ENCODE measurements around the gene KRT80. TPM values are rescaled to one million over a fixed set of nuclear protein-coding genes. Genes with fewer than 3 reads are reported as not detected.

KRT80 gene
- total RNA-seq, 1 donor from 2014 or later, result not detected

DNA sequence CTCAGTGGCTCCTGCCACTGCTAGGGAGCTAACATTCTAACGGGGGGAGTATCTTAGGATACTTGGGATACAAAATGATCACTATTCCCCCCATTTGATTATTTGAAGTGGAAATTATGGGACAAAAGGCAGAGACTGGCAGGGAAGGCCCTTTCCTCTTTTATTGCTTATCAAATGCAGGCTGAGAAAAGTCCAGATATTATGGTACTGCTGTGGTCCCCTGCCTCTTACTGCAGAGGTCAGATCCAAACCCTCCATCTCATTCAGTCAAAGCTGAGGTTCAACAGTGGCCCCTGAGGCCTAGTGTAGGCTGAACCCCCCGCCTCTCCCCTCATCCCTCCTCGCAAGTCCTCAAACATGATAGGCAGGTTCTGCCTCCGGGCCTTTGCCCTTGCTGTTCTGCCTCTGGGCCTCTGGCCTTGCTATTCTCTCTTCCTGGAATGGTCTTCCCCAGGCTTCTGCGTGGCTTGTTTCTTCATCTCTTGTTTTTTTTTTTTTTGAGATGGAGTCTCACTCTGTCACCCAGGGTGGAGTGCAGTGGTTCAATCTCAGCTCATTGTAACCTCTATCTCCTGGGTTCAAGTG, 34.2 kb downstream of the KRT80 start:
- Mint-ChIP-seq H3K4me3 (no peak overlapping the region), H3K9me3 (no peaks in the 10 kb centered on the region), H3K36me3 (ENCODE audit: low read depth) (no peaks in the 10 kb centered on the region), H3K4me1 (peaks cover 3% of the 10 kb centered on the region), H3K27ac (ENCODE audit: unreplicated experiment) (no peak overlapping the region), H3K27me3 (ENCODE audit: low read depth) (no peaks in the 10 kb centered on the region)
- DNase-seq (ENCODE audit: low read depth, low spot score), result no peak
- TF ChIP-seq, protein P1, sequence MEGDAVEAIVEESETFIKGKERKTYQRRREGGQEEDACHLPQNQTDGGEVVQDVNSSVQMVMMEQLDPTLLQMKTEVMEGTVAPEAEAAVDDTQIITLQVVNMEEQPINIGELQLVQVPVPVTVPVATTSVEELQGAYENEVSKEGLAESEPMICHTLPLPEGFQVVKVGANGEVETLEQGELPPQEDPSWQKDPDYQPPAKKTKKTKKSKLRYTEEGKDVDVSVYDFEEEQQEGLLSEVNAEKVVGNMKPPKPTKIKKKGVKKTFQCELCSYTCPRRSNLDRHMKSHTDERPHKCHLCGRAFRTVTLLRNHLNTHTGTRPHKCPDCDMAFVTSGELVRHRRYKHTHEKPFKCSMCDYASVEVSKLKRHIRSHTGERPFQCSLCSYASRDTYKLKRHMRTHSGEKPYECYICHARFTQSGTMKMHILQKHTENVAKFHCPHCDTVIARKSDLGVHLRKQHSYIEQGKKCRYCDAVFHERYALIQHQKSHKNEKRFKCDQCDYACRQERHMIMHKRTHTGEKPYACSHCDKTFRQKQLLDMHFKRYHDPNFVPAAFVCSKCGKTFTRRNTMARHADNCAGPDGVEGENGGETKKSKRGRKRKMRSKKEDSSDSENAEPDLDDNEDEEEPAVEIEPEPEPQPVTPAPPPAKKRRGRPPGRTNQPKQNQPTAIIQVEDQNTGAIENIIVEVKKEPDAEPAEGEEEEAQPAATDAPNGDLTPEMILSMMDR (conservative IDR thresholded peaks at IDR 0.05), result no peak

DNA sequence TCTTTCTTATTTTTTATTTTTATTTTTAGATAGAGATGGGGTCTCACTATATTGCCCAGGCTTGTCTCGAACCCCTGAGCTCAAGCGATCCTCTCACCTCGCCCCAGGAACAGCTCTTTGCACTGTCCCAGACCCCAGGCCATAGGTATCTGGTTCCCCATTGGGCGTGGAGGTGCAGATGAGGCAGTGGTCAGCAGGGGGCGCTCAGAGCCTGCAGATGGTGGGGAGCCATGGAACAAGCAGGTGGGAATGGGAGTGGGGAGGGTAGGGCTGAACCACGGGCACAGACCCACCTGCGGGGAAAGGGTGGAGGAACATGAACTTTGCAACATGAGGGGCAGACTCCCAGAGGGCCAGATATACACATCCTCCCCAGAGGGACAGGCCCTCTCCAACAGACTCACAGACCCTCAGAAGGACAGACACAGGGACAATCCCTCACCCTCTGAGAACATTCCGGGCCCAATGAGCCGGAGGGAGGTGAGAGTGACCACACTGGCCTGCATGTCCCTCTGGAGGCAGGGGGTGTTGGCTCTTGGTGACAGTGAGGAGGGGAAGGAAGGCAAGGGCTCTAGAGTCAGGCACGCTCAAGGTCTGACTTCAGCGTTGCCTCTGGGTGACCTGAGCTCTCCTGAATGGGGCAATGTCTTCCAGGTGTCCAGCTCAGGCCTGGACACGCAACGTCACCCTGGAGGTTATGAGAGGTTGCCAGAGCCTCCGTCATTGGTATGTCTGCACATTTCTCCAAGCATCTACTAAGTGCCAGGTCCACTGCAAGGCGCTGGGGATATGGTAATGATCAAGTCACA, 34.9 kb downstream of the KRT80 start:
- Mint-ChIP-seq H3K36me3 (ENCODE audit: low read depth) (no peaks in the 10 kb centered on the region), H3K27ac (ENCODE audit: unreplicated experiment) (no peak overlapping the region)

DNA sequence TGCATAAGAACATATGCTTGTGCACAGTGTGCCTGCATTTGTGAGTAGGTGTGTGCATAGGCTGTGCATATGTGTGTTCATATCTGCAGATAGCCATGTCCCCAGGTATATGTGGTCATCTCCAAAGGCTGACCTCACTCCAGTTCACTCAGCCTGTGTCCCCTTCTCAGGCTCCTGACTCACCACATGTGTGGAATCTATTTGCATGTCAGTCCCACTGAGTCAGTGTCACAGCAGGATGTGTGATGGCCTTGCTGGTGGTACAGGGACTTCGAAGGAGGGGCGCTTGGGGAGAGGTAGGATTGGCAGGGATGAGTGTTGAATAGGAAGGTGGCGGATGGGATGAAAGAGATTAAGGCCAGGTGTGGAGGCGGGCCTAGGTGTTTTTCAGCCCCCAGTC, 35.5 kb downstream of the KRT80 start:
- TF ChIP-seq, protein P1 (conservative IDR thresholded peaks at IDR 0.05), result no peak
- no peak overlapping the region for H3K4me3 Mint-ChIP-seq

More for the DNA sequence above, 34.9 kb downstream of the KRT80 start:
- DNase-seq (ENCODE audit: low read depth, low spot score), result peak; percentile 87
- no peaks in the 10 kb centered on the region for H3K9me3 Mint-ChIP-seq
- no peak overlapping the region for H3K4me3 Mint-ChIP-seq
- H3K27me3 Mint-ChIP-seq (ENCODE audit: low read depth), result no peaks in the 10 kb centered on the region
- no peaks in the 10 kb centered on the region for H3K4me1 Mint-ChIP-seq
- TF ChIP-seq, protein P1 (conservative IDR thresholded peaks at IDR 0.05), result peak; percentile 97

DNA sequence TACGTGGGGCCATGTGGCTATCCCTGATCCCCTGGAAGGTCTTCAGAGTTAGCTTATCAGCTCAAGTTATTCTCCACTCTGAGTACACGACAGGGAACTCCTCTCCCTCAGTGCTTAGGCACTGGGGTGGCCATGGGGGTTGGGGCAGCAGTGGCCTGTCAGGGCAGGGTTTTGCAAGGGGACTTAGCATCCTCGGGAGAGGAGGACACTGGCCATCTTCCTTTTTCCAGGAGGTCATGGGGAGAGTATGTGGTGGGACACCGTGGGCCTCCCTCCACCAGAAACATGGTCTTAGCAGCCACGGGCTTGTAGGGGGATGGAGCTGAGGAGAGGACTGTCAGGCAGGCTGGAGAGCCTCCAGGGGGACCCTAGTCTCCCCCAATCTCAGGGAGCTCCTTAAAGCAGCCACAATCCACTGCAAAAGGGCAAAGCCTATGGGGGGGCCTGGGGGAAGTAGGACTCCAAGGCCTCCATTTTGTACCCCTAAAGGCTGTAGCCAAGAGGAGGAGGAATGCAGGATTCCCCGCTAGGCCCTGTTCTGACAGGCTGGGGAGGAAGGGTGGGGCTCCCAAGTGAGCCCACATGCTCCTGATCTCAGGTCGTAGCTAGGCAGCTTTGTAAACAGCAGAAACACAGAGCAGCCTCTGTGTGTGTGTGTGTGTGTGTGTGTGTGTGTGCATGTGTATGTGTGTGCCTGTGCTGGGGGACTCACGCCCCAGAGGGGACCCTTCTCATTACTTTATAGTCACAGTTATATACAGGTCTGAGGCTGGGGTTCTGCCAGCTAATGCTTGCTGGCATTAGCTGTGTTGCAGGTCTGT, 36.6 kb downstream of the KRT80 start:
- Mint-ChIP-seq H3K4me3 (no peak overlapping the region), H3K36me3 (ENCODE audit: low read depth) (no peaks in the 10 kb centered on the region), H3K4me1 (no peaks in the 10 kb centered on the region), H3K27ac (ENCODE audit: unreplicated experiment) (no peak overlapping the region), H3K27me3 (ENCODE audit: low read depth) (peaks cover 5% of the 10 kb centered on the region), H3K9me3 (no peaks in the 10 kb centered on the region)
- TF ChIP-seq, protein P1 (conservative IDR thresholded peaks at IDR 0.05), result no peak
- DNase-seq (ENCODE audit: low read depth, low spot score), result no peak

More for the DNA sequence above, 35.5 kb downstream of the KRT80 start:
- no peak for DNase-seq (ENCODE audit: low read depth, low spot score)
- no peaks in the 10 kb centered on the region for H3K36me3 Mint-ChIP-seq (ENCODE audit: low read depth)
- H3K4me1 Mint-ChIP-seq, result no peaks in the 10 kb centered on the region
- no peaks in the 10 kb centered on the region for H3K9me3 Mint-ChIP-seq
- peaks cover 5% of the 10 kb centered on the region for H3K27me3 Mint-ChIP-seq (ENCODE audit: low read depth)
- H3K27ac Mint-ChIP-seq (ENCODE audit: unreplicated experiment), result no peak overlapping the region

GRCh38 chr12:52152905-52153317, 38.9 kb downstream of the KRT80 start:
- no peak overlapping the region for H3K4me3 Mint-ChIP-seq
- DNase-seq (ENCODE audit: low read depth, low spot score), result no peak
- H3K36me3 Mint-ChIP-seq (ENCODE audit: low read depth), result no peaks in the 10 kb centered on the region
- no peak overlapping the region for H3K27ac Mint-ChIP-seq (ENCODE audit: unreplicated experiment)
- H3K4me1 Mint-ChIP-seq, result no peaks in the 10 kb centered on the region
- H3K27me3 Mint-ChIP-seq (ENCODE audit: low read depth), result peaks cover 5% of the 10 kb centered on the region
- no peaks in the 10 kb centered on the region for H3K9me3 Mint-ChIP-seq
- TF ChIP-seq, protein P1 (conservative IDR thresholded peaks at IDR 0.05), result no peak

Data from neural crest cell (in vitro differentiated cells).